Measurements from ENCODE around the gene GJC3.
"Not testable (repeated sequence)": the region's sequence is repeated elsewhere in the genome, so short reads cannot be mapped to it uniquely, and the experiment has no call there.

GJC3 gene

DNA sequence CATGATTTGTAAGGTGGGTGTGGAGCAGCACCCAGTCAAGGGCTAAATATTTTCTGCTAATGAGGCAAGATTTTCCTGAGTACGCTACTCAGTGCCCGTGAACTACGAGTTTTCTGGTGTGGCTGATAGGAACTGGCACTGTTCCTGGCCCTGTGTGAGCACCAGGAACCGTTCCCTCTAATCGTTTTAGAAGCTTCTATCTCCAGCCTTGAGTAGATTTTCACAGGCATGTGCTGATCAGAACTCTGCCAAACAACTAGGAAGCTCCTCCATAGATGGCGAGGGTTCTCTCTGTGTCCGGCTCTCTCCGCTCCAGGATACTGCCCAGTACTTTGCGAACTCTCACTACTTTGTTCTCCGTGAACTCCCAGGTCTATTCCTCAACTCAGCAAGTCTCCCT is 27.8 kb downstream of the GJC3 start:
- no peak overlapping the region for H3K4me3 ChIP-seq (ENCODE audit: low read length)
- no peak for TF ChIP-seq ZNF274 (IDR thresholded peaks at IDR 0.05; ENCODE audit: low read depth, low read length)

DNA sequence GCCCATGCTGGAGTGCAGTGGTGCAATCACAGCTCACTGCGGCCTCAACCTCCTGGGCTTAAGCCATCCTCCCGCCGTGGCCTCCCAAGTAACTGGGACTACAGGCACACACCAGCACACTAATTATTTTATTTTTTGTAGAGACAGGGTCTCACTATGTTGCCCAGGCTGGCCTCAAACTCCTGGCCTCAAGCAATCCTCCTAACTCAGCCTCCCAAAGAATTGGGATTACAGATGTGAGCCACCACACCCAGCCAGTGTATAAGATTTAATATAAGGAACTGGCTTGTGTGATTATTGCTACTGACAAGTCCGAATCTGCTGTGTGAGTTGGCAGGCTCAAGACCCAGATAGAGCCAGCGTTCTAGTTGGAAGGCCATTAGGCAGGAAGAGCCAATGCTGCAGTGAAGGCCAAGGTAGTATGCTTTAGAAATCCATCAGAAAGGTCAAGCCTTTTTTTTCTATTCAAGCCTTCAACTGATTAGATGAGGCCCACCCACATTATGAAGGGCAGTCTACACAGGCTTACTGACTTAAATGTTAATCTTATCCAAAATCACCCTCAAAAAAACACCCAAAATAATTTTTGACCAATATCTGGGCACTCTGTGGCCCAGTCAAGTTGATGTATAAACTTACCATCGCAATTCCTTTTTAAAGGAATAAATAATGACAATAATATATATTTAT is 29.4 kb downstream of the GJC3 start:
- H3K4me3 ChIP-seq (ENCODE audit: low read length): no peak overlapping the region
- TF ChIP-seq ZNF274 (IDR thresholded peaks at IDR 0.05; ENCODE audit: low read depth, low read length): no peak

DNA sequence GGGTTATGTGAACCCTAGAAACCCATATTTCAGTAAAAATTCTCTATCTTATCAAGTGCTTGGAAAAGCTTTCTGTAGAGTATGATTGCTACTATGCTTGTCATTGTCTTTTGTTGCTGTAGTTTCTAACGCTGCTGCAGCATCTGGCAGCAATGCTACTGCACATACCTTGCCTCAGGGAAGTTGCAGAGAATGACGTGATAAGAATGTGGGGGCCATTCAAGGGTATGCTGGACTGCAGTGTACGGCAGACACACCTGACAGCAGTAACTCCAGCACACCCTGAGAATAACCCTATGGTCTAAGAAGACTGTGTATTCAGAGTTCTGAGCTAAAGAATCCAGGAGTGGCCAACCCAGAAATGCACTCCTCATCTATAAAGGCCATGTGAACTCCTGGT is 30.6 kb downstream of the GJC3 start:
- TF ChIP-seq ZNF274 (IDR thresholded peaks at IDR 0.05; ENCODE audit: low read depth, low read length): no peak
- H3K4me3 ChIP-seq (ENCODE audit: low read length): no peak overlapping the region

DNA sequence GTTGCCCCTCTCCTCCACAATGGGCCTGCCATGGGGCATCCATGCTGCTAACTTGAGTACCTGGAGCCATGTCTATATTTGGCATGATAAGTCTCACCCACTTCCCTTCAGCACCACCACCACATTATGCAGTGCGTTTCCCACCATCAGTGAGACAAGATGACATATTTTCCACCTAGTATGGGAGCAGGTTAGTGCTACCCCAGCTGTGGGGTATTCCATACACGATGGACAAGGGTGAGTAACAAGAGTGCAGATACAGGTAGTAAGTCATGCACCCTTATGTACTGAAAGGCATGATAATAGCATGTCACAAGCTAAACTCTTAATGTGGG is 31.4 kb downstream of the GJC3 start:
- TF ChIP-seq ZNF274 (IDR thresholded peaks at IDR 0.05; ENCODE audit: low read depth, low read length): no peak

DNA sequence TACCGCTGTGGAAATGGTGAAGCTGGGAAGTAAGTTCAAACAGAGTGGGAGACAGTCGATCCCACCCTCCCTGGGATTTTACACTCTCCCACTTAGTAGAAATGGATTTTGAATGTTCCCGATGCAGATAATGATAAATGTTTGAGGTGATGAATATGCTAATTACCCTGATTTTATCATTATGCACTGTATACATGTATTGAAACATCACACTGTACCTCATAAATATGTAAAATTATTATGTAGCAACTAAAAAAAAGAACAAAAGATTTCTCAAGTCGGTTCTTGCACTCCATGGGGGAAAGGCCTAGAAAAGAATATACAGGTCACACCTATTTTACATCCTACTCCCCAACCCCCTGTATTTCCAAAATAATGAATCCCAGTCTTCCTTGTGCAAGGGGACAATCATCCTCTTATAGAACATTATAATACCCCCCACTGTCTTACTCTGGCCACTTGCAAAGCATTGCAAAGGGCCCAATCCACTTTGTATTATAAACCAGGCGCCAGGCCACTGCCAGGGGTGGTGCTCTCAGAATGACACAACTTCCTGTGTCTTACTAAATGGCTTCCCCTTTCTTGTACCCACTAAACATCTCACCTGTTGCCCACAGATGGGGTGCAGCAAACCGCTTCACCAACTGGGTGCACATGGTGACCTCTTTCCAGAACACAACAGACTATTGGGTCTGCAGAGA is 31.9 kb downstream of the GJC3 start:
- no peak overlapping the region for H3K4me3 ChIP-seq (ENCODE audit: low read length)
- no peak for TF ChIP-seq ZNF274 (IDR thresholded peaks at IDR 0.05; ENCODE audit: low read depth, low read length)

More for the DNA sequence above, 31.4 kb downstream of the GJC3 start:
- no peak overlapping the region for H3K4me3 ChIP-seq (ENCODE audit: low read length)

DNA sequence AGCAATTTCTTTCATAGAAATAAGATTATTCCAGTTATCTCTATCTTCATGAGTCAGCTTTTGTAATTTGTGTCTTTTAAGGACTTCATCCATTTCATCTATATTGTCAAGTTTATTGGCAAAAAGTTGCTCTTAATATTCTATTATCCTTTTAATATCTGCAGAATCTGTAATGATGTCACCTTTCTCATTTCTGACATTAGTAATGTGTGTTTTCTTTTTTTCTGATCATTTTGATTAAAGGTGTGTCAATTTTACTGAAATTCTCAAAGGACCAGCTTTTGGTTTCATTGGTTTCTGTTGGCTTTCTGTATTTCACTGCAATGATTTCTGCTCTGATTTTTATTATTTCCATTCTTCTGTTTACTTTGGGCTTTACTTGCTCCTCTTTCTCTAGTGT is 34.7 kb downstream of the GJC3 start:
- H3K4me3 ChIP-seq (ENCODE audit: low read length): no peak overlapping the region
- TF ChIP-seq ZNF274 (IDR thresholded peaks at IDR 0.05; ENCODE audit: low read depth, low read length): no peak

DNA sequence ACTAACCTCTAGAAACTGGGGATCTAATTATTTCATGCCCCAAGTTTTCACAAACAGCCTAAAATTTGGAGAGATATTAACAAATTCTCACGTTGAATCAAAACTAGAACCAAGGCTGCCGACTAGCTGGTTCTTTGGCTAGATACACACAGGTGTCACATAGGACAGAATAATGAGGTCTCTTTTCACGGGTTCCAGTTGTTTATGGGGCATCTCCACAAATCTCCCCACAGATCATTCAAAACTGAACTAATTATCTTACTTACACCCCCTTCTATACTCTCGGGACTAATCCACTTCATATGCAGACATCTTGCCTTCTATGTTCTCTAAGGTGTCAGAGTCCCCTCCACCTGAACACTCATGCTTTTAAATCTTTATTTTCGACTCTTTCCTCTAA is 36.1 kb downstream of the GJC3 start:
- no peak for TF ChIP-seq ZNF274 (IDR thresholded peaks at IDR 0.05; ENCODE audit: low read depth, low read length)
- H3K4me3 ChIP-seq (ENCODE audit: low read length): no peak overlapping the region

DNA sequence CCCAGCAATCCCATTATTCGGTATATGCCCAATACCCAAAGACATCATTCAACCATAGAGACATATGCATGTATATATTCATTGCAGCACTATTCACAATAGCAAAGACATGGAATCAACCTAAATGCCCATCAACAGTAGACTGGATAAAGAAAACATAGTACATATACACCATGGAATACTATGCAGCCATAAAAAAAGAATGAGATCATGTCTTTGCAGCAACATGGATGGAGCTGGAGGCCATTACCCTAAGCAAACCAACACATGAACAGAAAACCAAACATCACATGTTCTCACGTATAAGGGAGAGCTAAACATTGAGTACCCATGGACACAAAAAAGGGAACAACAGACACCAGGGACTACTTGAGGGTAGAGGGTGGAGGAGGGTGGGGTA is 39.1 kb downstream of the GJC3 start:
- H3K4me3 ChIP-seq (ENCODE audit: low read length): not testable (repeated sequence)

DNA sequence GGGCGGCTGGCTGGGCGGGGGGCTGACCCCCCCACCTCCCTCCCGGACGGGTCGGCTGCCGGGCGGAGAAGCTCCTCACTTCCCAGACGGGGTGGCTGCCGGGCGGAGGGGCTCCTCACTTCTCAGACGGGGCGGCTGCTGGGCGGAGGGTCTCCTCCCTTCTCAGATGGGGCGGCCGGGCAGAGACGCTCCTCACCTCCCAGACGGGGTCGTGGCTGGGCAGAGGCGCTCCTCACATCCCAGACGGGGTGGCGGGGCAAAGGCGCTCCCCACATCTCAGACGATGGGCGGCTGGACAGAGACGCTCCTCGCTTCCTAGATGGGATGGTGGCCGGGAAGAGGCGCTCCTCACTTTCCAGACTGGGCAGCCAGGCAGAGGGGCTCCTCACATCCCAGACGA is 41.1 kb downstream of the GJC3 start:
- H3K4me3 ChIP-seq (ENCODE audit: low read length): not testable (repeated sequence)

DNA sequence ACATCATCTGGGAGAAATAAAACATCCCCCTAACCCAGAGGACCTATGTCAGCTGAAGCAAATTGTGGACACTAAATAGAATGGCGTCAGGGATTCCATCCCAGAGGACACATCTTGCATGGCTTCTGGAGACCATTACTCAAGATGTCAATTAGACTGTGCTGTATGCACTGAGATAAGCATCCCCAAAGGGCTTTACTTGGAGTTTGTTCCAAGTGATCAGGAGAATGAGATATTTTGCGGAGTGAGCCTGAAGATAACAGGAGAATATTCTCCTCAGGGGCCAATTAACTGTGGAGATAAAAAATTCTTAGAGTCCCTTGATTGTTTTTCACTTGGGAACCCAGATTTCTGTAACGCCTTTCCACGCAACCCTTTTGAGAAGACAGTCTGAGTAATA is 48.0 kb downstream of the GJC3 start:
- no peak for TF ChIP-seq ZNF274 (IDR thresholded peaks at IDR 0.05; ENCODE audit: low read depth, low read length)
- H3K4me3 ChIP-seq (ENCODE audit: low read length): no peak overlapping the region

DNA sequence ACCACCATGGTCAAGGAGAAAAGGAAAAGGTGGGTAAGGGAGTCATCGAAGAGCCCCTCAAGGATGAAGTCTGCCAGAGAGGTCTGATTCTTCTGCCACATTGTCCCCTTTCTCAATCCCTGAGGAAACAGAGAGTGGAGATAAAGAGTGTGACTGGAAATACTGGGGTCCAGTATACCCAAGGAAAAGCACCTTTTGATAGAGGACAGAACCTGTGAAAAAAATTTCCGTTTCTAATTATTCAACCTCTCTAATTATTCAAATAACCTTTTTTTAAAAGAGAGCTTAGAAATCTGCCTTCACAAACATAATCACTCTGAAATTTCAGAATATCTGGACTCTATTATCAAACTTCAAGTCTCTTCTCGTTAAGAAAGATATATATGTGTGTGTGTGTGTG is 52.5 kb downstream of the GJC3 start, which contains the start of gene OR2AE1:
OR2AE1 (minus strand) TSS at position 101 of the 400 bp plus-strand sequence; CDS start at position 101, 0 bp downstream.
- no peak within 1 kb of the TSS for H3K4me3 ChIP-seq (ENCODE audit: low read length)
- no peak for TF ChIP-seq ZNF274 (IDR thresholded peaks at IDR 0.05; ENCODE audit: low read depth, low read length)

DNA sequence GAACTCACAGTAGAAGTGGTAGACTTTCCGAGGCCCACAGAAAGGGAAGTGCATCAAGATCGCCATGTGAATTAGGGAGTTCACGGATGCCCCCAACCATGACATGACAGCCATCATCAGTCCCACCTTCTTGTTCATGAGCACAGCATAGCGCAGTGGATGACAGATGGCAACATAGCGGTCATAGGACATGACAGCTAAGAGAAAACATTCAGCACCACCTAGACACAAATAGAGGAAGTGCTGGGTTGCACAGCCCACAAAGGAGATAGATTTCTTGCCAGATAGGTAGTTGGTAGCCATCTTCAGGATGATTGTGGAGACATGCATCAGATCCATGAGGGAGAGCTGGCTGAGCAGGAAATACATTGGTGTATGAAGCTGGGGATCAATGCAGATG is 52.9 kb downstream of the GJC3 start:
- TF ChIP-seq ZNF274 (IDR thresholded peaks at IDR 0.05; ENCODE audit: low read depth, low read length): no peak
- H3K4me3 ChIP-seq (ENCODE audit: low read length): no peak overlapping the region

All from GM08714 (cell line).